ENCODE results near the gene KRT24. TPM values are rescaled to one million over a fixed set of nuclear protein-coding genes. Genes with fewer than 3 reads are reported as not detected.

The KRT24 gene
- total RNA-seq, 1 experiment from 2014 or later = not detected

DNA sequence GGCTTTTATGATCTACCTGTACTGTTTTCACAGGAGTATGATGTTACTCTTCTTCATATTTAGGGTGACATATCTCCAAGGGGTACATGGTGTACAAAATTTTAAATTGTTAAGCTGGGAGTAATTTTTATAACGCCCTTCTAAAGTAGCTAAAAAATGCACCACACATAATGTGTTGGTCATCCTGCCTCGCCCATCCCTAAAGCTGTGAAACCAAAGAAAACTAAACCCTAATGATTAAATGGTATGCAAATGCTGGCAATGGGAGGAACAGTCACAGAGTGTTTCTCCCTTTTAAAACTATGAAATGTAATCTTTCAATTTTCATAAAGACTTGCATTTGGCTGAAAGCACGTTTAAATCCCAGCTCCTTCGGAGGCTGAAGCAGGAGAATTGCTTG, 2.0 kb upstream of the KRT24 start:
- H3K9me2 ChIP-seq (ENCODE audit: insufficient read depth) = no peaks in the 10 kb centered on the region
- peaks cover 48% of the 10 kb centered on the region for H3K4me1 ChIP-seq (replicated peaks; ENCODE audit: insufficient read depth)
- H4K20me1 ChIP-seq (ENCODE audit: insufficient read depth) = no peaks in the 10 kb centered on the region
- DNase-seq = peak; percentile 9 to 67
- H3K9me3 ChIP-seq (ENCODE audit: insufficient read depth, low read depth) = no peaks in the 10 kb centered on the region
- H3K27me3 ChIP-seq (ENCODE audit: insufficient read depth, low read depth) = no peaks in the 10 kb centered on the region
- TF ChIP-seq CTCF (conservative IDR thresholded peaks at IDR 0.05) (no peak), EZH2 (IDR thresholded peaks at IDR 0.05; ENCODE audit: low read depth) (no peak)
- no peak overlapping the region for H3K4me3 ChIP-seq
- intact Hi-C loops (cut with micrococcal nuclease; ENCODE audit: unreplicated experiment) = loop anchor here (5.0 kb wide), 1 partner anchor 58 kb away; the partner anchor contains the start of gene SMARCE1
- H3K27ac ChIP-seq = peak overlapping the region; percentile 68
- H2AFZ ChIP-seq = peak overlapping the region; percentile 48; the same call in 1 of the 2 replicates
- no peaks in the 10 kb centered on the region for H3K36me3 ChIP-seq (ENCODE audit: low read depth)
- ChIA-PET CTCF (no interaction called here), POLR2A (ENCODE audit: unreplicated experiment) (interaction anchor here (0.5 to 0.9 kb wide), 5 partner anchors 12 to 197 kb away, joined by 3 to 9 read pairs (median 5); no protein-coding TSS in a partner anchor)
- peak overlapping the region; percentile 50 for H3K4me2 ChIP-seq
- no peaks in the 10 kb centered on the region for H3K79me2 ChIP-seq (ENCODE audit: low read depth)
- peaks cover 24% of the 10 kb centered on the region for H3F3A ChIP-seq (ENCODE audit: insufficient read depth, low read depth)
- no TSS peak for BruUV-seq (replicated peaks)

- Histone ChIP-seq H3K36me3 (ENCODE audit: low read depth) (no peaks in the 10 kb centered on the region), H4K20me1 (ENCODE audit: insufficient read depth) (no peaks in the 10 kb centered on the region), H3F3A (ENCODE audit: insufficient read depth, low read depth) (peaks cover 15% of the 10 kb centered on the region), H3K27me3 (ENCODE audit: insufficient read depth, low read depth) (no peaks in the 10 kb centered on the region), H3K4me1 (replicated peaks; ENCODE audit: insufficient read depth) (peaks cover 37% of the 10 kb centered on the region), H3K4me3 (no peak overlapping the region), H3K9me3 (ENCODE audit: insufficient read depth, low read depth) (no peaks in the 10 kb centered on the region), H3K4me2 (peak overlapping the region; percentile 25; the same call in 1 of the 2 replicates), H2AFZ (no peak overlapping the region), H3K79me2 (ENCODE audit: low read depth) (no peaks in the 10 kb centered on the region), H3K27ac (peak overlapping the region; percentile 14), H3K9me2 (ENCODE audit: insufficient read depth) (no peaks in the 10 kb centered on the region)
- ChIA-PET POLR2A (ENCODE audit: unreplicated experiment) (no interaction called here), CTCF (no interaction called here)
- peak; percentile 16 to 79 for DNase-seq
- TF ChIP-seq EZH2 (IDR thresholded peaks at IDR 0.05; ENCODE audit: low read depth) (no peak), CTCF (conservative IDR thresholded peaks at IDR 0.05) (no peak)
- intact Hi-C loops (cut with micrococcal nuclease; ENCODE audit: unreplicated experiment) = no loop called here
- no TSS peak for BruUV-seq (replicated peaks)
Observed at GRCh38 chr17:40702271-40702670, 1.3 kb downstream of the KRT24 start.

GRCh38 chr17:40699853-40700252, 3.7 kb downstream of the KRT24 start:
- H4K20me1 ChIP-seq (ENCODE audit: insufficient read depth) = no peaks in the 10 kb centered on the region
- H3K9me2 ChIP-seq (ENCODE audit: insufficient read depth) = no peaks in the 10 kb centered on the region
- no peak overlapping the region for H2AFZ ChIP-seq
- POLR2A ChIA-PET (ENCODE audit: unreplicated experiment) = no interaction called here
- no peak overlapping the region for H3K4me2 ChIP-seq
- no peaks in the 10 kb centered on the region for H3K9me3 ChIP-seq (ENCODE audit: insufficient read depth, low read depth)
- no peaks in the 10 kb centered on the region for H3K27me3 ChIP-seq (ENCODE audit: insufficient read depth, low read depth)
- intact Hi-C loops (cut with micrococcal nuclease; ENCODE audit: unreplicated experiment) = no loop called here
- no TSS peak for BruUV-seq (replicated peaks)
- no peak for DNase-seq
- peaks cover 46% of the 10 kb centered on the region for H3K4me1 ChIP-seq (replicated peaks; ENCODE audit: insufficient read depth)
- H3K27ac ChIP-seq = no peak overlapping the region
- H3K36me3 ChIP-seq (ENCODE audit: low read depth) = no peaks in the 10 kb centered on the region
- CTCF ChIA-PET = interaction anchor here (0.6 kb wide), 1 partner anchor 452 kb away, joined by 3 read pairs; no protein-coding TSS in a partner anchor
- H3K79me2 ChIP-seq (ENCODE audit: low read depth) = no peaks in the 10 kb centered on the region
- H3F3A ChIP-seq (ENCODE audit: insufficient read depth, low read depth) = peaks cover 40% of the 10 kb centered on the region
- H3K4me3 ChIP-seq = no peak overlapping the region
- TF ChIP-seq EZH2 (IDR thresholded peaks at IDR 0.05; ENCODE audit: low read depth) (no peak), CTCF (conservative IDR thresholded peaks at IDR 0.05) (no peak)
